SU-DHL-6 (cell line): ENCODE data around the gene NRP1.
"Not testable (repeated sequence)": the region's sequence is repeated elsewhere in the genome, so short reads cannot be mapped to it uniquely, and the experiment has no call there.

Experiments
- H2AFZ ChIP-seq: fragments of 200-600 bp; sonication (generic); 2 replicates; pipeline ENCODE4 v1.6.1; 2014; ENCODE audit warnings: low read depth, mild to moderate bottlenecking, moderate library complexity, mixed read lengths, antibody characterized with exemption, low read length; ENCODE audit not compliant: severe bottlenecking
- H3F3A ChIP-seq: fragments of 200-600 bp; shearing (Covaris generic); 2 replicates; pipeline ENCODE4 v1.6.0; 2016; ENCODE audit warnings: antibody characterized with exemption, mild to moderate bottlenecking; ENCODE audit not compliant: insufficient read depth
- H3K27ac ChIP-seq: fragments of 200-600 bp; sonication (generic); 2 replicates; pipeline ENCODE4 v1.5.1; 2016; ENCODE audit warnings: low read depth, mild to moderate bottlenecking, low read length, moderate library complexity, mixed read lengths
- H3K27me3 ChIP-seq: fragments of 200-600 bp; sonication (generic), shearing (Covaris generic); 2 replicates; pipeline ENCODE4 v1.6.0; 2014; ENCODE audit warnings: mild to moderate bottlenecking, low read length
- H3K36me3 ChIP-seq: fragments of 200-600 bp; sonication (generic); 2 replicates; pipeline ENCODE4 v1.6.1; 2014; ENCODE audit warnings: mild to moderate bottlenecking, low read length, mixed read lengths
- H3K4me2 ChIP-seq: fragments of 300-600, 200-600 bp; shearing (Covaris generic), sonication (generic); 2 replicates; pipeline ENCODE4 v1.6.0; 2014; ENCODE audit warnings: low read length, low read depth, mild to moderate bottlenecking; ENCODE audit not compliant: poor library complexity, severe bottlenecking
- H3K4me3 ChIP-seq: fragments of 200-600 bp; sonication (generic); 2 replicates; pipeline ENCODE4 v1.5.1; 2014; ENCODE audit warnings: antibody characterized with exemption, low read length, mild to moderate bottlenecking, mixed read lengths; ENCODE audit not compliant: insufficient read depth, poor library complexity, severe bottlenecking
- H3K79me2 ChIP-seq: fragments of 200-600 bp; sonication (generic); 2 replicates; pipeline ENCODE4 v1.6.1; 2014; ENCODE audit warnings: mild to moderate bottlenecking, low read length, moderate library complexity; ENCODE audit not compliant: insufficient read depth
- H3K9ac ChIP-seq: fragments of 200-600 bp; sonication (generic); 2 replicates; pipeline ENCODE4 v1.7.0; 2014; ENCODE audit warnings: mild to moderate bottlenecking, low read length
- H3K9me2 ChIP-seq: fragments of 200-600 bp; sonication (generic); replicated peaks from 2 replicates; pipeline ENCODE4 v1.6.1; 2014; ENCODE audit warnings: low read length; ENCODE audit not compliant: insufficient read depth
- H3K9me3 ChIP-seq: fragments of 200-600 bp; sonication (generic); 2 replicates; pipeline ENCODE4 v1.6.1; 2014; ENCODE audit warnings: low read length, mixed read lengths; ENCODE audit not compliant: insufficient read depth
- H4K20me1 ChIP-seq: fragments of 200-600 bp; sonication (generic); 2 replicates; pipeline ENCODE4 v1.6.1; 2014; ENCODE audit warnings: low read depth, mild to moderate bottlenecking, antibody characterized with exemption, low read length, moderate library complexity, mixed read lengths
- EZH2phosphoT487 ChIP-seq: fragments of 200-600 bp; sonication (generic), shearing (Covaris generic); conservative IDR thresholded peaks from 2 replicates; pipeline ENCODE4 v1.6.1; 2018; ENCODE audit warnings: mild to moderate bottlenecking, antibody characterized with exemption, low read length, moderate library complexity, mixed read lengths
- TF ChIP-seq, protein P1 (sequence below): fragments of 200-600 bp; sonication (generic); IDR thresholded peaks from one replicate; pipeline ENCODE4 v1.5.1; 2017; ENCODE audit warnings: antibody characterized with exemption, mild to moderate bottlenecking, low read length, moderate library complexity; ENCODE audit not compliant: insufficient read depth, poor library complexity, severe bottlenecking

Gene NRP1

DNA sequence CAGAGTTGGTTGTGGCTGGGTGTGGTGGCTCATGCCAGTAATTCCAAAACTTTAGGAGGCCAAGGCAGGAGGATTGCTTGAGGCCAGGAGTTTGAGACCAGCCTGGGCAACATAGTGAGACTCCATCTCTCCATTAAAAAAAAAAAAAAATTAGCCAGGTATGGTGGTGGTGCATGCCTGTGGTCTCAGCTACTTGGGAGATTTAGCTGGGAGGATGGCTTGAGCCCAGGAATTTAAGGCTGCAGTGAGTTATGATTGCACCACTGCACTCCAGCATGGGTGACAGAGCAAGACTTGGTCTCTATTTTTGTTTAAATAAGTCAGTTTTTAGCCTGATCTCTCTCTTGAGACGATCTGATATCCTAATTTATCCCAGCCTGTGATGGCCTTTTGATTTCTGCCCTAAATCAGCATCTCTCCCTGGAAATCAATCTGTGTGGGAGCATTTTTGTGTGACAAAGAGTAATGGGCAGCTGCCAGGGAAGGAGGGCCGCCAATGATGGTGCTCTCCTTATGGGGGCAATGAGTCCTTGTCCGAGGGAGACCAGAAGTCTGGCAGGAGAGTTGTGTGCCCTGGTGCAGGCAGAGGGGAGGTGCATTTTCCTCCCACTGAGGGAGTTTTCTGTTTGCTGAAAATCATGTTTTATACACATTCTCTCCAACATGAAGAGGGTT, 111.0 kb downstream of the NRP1 start:
- no peaks in the 10 kb centered on the region for H3K9me2 ChIP-seq
- no peaks in the 10 kb centered on the region for H3K27me3 ChIP-seq
- no peak for TF ChIP-seq EZH2phosphoT487
- TF ChIP-seq, protein P1, sequence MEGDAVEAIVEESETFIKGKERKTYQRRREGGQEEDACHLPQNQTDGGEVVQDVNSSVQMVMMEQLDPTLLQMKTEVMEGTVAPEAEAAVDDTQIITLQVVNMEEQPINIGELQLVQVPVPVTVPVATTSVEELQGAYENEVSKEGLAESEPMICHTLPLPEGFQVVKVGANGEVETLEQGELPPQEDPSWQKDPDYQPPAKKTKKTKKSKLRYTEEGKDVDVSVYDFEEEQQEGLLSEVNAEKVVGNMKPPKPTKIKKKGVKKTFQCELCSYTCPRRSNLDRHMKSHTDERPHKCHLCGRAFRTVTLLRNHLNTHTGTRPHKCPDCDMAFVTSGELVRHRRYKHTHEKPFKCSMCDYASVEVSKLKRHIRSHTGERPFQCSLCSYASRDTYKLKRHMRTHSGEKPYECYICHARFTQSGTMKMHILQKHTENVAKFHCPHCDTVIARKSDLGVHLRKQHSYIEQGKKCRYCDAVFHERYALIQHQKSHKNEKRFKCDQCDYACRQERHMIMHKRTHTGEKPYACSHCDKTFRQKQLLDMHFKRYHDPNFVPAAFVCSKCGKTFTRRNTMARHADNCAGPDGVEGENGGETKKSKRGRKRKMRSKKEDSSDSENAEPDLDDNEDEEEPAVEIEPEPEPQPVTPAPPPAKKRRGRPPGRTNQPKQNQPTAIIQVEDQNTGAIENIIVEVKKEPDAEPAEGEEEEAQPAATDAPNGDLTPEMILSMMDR = no peak
- no peak overlapping the region for H2AFZ ChIP-seq
- no peaks in the 10 kb centered on the region for H3K9me3 ChIP-seq
- H3K4me3 ChIP-seq = no peak overlapping the region
- H3K27ac ChIP-seq = no peak overlapping the region
- H3F3A ChIP-seq = no peaks in the 10 kb centered on the region
- H3K4me2 ChIP-seq = no peak overlapping the region
- no peak overlapping the region for H3K9ac ChIP-seq
- no peaks in the 10 kb centered on the region for H3K36me3 ChIP-seq
- H3K79me2 ChIP-seq = no peaks in the 10 kb centered on the region
- H4K20me1 ChIP-seq = no peaks in the 10 kb centered on the region

- not testable (repeated sequence) for H4K20me1 ChIP-seq, H3K36me3 ChIP-seq
These were observed 112.2 kb downstream of the NRP1 start for GRCh38 chr10:33222304-33222703.

DNA sequence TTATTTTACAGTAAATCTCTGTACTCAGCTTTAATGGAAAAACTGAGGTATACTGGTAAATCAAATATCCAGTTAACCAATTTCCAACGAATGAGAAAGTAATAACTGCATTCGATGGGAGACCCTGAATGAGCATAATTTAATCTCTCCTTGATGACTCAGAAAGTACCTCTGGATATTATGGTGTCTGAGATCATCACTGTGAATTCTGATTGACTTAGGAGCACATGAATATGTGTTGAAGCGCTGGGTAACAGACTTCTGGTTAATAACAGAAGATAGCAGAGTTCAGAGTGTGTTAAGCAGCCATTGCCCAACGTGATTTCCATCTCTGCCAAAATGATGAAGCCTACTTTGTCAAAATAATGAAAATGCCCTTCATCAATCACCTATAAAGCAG, 116.6 kb downstream of the NRP1 start:
- Histone ChIP-seq H3K27me3 (no peaks in the 10 kb centered on the region), H2AFZ (no peak overlapping the region), H3K79me2 (no peaks in the 10 kb centered on the region), H3K27ac (no peak overlapping the region), H3K9me2 (0 out of 2 replicates have a peak, but pooled peaks cover 3% of the 10 kb centered on the region), H4K20me1 (no peaks in the 10 kb centered on the region), H3K4me2 (no peak overlapping the region), H3F3A (no peaks in the 10 kb centered on the region), H3K4me3 (no peak overlapping the region), H3K36me3 (no peaks in the 10 kb centered on the region), H3K9me3 (no peaks in the 10 kb centered on the region), H3K9ac (no peak overlapping the region)
- TF ChIP-seq, protein P1 = no peak
- TF ChIP-seq EZH2phosphoT487 = no peak

More at GRCh38 chr10:33222304-33222703, 112.2 kb downstream of the NRP1 start:
- not testable (repeated sequence) for H3K4me2 ChIP-seq, H3K79me2 ChIP-seq, H3K27ac ChIP-seq, H3K4me3 ChIP-seq, H3K9ac ChIP-seq, H3K9me2 ChIP-seq, H3K27me3 ChIP-seq, H3F3A ChIP-seq, H3K9me3 ChIP-seq, H2AFZ ChIP-seq

GRCh38 chr10:33216661-33217427, 117.6 kb downstream of the NRP1 start:
- H3K4me3 ChIP-seq = no peak overlapping the region
- no peaks in the 10 kb centered on the region for H3K9me3 ChIP-seq
- H3K27ac ChIP-seq = no peak overlapping the region
- H3K79me2 ChIP-seq = no peaks in the 10 kb centered on the region
- 0 out of 2 replicates have a peak, but pooled peaks cover 3% of the 10 kb centered on the region for H3K9me2 ChIP-seq
- H2AFZ ChIP-seq = no peak overlapping the region
- no peaks in the 10 kb centered on the region for H4K20me1 ChIP-seq
- no peaks in the 10 kb centered on the region for H3K27me3 ChIP-seq
- no peaks in the 10 kb centered on the region for H3K36me3 ChIP-seq
- H3F3A ChIP-seq = no peaks in the 10 kb centered on the region
- H3K9ac ChIP-seq = no peak overlapping the region
- no peak overlapping the region for H3K4me2 ChIP-seq
- TF ChIP-seq, protein P1 = no peak
- TF ChIP-seq EZH2phosphoT487 = no peak
